Measurements from ENCODE around the gene LIM2. TPM values are rescaled to one million over a fixed set of nuclear protein-coding genes. Genes with fewer than 3 reads are reported as not detected.

LIM2 gene
- total RNA-seq, 4 donors from 2014 or later: not detected

- Histone ChIP-seq H3K4me1 (no peaks in the 10 kb centered on the region), H3K4me3 (no peak overlapping the region), H3K27me3 (peaks cover 0 to 34% of the 10 kb centered on the region in 2 donors), H3K9me3 (no peaks in the 10 kb centered on the region), H3K36me3 (no peaks in the 10 kb centered on the region), H3K27ac (no peak overlapping the region)
- TF ChIP-seq POLR2A (IDR thresholded peaks at IDR 0.05) (no peak), CTCF (IDR thresholded peaks at IDR 0.05) (no peak)
- intact Hi-C loops (cut with DNase I; ENCODE audit: low total_unique reads): no loop called here
- DNase-seq: no peak
Observed at GRCh38 chr19:51331716-51332115, 56.1 kb downstream of the LIM2 start.

- Histone ChIP-seq H3K27ac (no peak overlapping the region), H3K27me3 (peaks cover 0 to 36% of the 10 kb centered on the region in 2 donors), H3K4me3 (no peak overlapping the region), H3K36me3 (no peaks in the 10 kb centered on the region), H3K4me1 (no peaks in the 10 kb centered on the region), H3K9me3 (no peaks in the 10 kb centered on the region)
- intact Hi-C loops (cut with DNase I; ENCODE audit: low total_unique reads): no loop called here
- TF ChIP-seq POLR2A (IDR thresholded peaks at IDR 0.05) (no peak), CTCF (IDR thresholded peaks at IDR 0.05) (no peak)
- no peak for DNase-seq
Observed at GRCh38 chr19:51331193-51331592, 56.6 kb downstream of the LIM2 start.

GRCh38 chr19:51330366-51330765 is 57.4 kb downstream of the LIM2 start:
- H3K27ac ChIP-seq: no peak overlapping the region
- H3K4me1 ChIP-seq: no peaks in the 10 kb centered on the region
- H3K27me3 ChIP-seq: peaks cover 0 to 36% of the 10 kb centered on the region in 2 donors
- intact Hi-C loops (cut with DNase I; ENCODE audit: low total_unique reads): no loop called here
- H3K9me3 ChIP-seq: no peaks in the 10 kb centered on the region
- H3K36me3 ChIP-seq: no peaks in the 10 kb centered on the region
- DNase-seq: no peak
- TF ChIP-seq CTCF (IDR thresholded peaks at IDR 0.05): no peak
- TF ChIP-seq POLR2A (IDR thresholded peaks at IDR 0.05): no peak
- H3K4me3 ChIP-seq: no peak overlapping the region

Other genes starting within 250 kb of the LIM2 start
- under 1 TPM in 2 of 4 donors, not detected in 2; 0.14 to 0.59 TPM for gene SIGLEC7, start 245.7 kb downstream of the LIM2 start, total RNA-seq
- 1 to 10 TPM in 2 of 4 donors, under 1 TPM in 1, not detected in 1; 0.26 to 3.3 (median 3.0) TPM for gene CD33, start 162.9 kb downstream of the LIM2 start, total RNA-seq
- gene SIGLECL1, start 136.9 kb downstream of the LIM2 start, total RNA-seq: under 1 TPM in 1 of 4 donors, not detected in 3; 0.55 TPM
- gene IGLON5, start 76.3 kb downstream of the LIM2 start, total RNA-seq: under 1 TPM in 1 of 4 donors, not detected in 3; 0.28 TPM
- gene VSIG10L, start 45.8 kb downstream of the LIM2 start, total RNA-seq: 1 to 10 TPM in 3 of 4 donors, under 1 TPM in 1; 0.26 to 3.6 (median 1.7) TPM
- gene ETFB, start 21.6 kb downstream of the LIM2 start, total RNA-seq: 10 to 100 TPM; 18.8 to 56.6 (median 32.8) TPM
- 1 to 10 TPM in 1 of 4 donors, not detected in 3; 1.2 TPM for gene CLDND2, start 19.0 kb downstream of the LIM2 start, total RNA-seq
- 1 to 10 TPM in 3 of 4 donors, not detected in 1; 1.0 to 3.6 (median 2.9) TPM for gene NKG7, start 15.3 kb downstream of the LIM2 start, total RNA-seq
- not detected for gene C19orf84, start 2.6 kb upstream of the LIM2 start, total RNA-seq
- gene SIGLEC10, start 29.7 kb upstream of the LIM2 start, total RNA-seq: 10 to 100 TPM in 1 of 4 donors, 1 to 10 TPM in 1, under 1 TPM in 2; 0.26 to 11.2 (median 1.1) TPM
- gene SIGLEC8, start 70.5 kb upstream of the LIM2 start, total RNA-seq: under 1 TPM in 2 of 4 donors, not detected in 2; 0.21 to 0.34 TPM
- gene CEACAM18, start 90.6 kb upstream of the LIM2 start, total RNA-seq: not detected
- gene SIGLEC12, start 113.8 kb upstream of the LIM2 start, total RNA-seq: under 1 TPM in 2 of 4 donors, not detected in 2; 0.21 to 0.40 TPM
- 1 to 10 TPM in 2 of 4 donors, under 1 TPM in 2; 0.29 to 7.2 (median 0.77) TPM for gene SIGLEC6, start 143.7 kb upstream of the LIM2 start, total RNA-seq
- gene ZNF175, start 183.3 kb upstream of the LIM2 start, total RNA-seq: 10 to 100 TPM in 2 of 4 donors, 1 to 10 TPM in 2; 4.1 to 17.8 (median 9.3) TPM
- 1 to 10 TPM in 1 of 4 donors, under 1 TPM in 2, not detected in 1; 0.41 to 6.8 (median 0.85) TPM for gene SIGLEC5, start 242.4 kb upstream of the LIM2 start, total RNA-seq

All from uterus (tissue), 4 donors.